HG03442 (cell line): ENCODE results near the gene WBP2NL.
"Not testable (repeated sequence)": the region's sequence is repeated elsewhere in the genome, so short reads cannot be mapped to it uniquely, and the experiment has no call there.

ENCODE experiments used
- ATAC-seq: cut with Tn5 transposase; IDR thresholded peaks from one replicate; pipeline ENCODE4 v1.9.1; 2021; ENCODE audit warnings: mild to moderate bottlenecking, moderate library complexity; ENCODE audit not compliant: unreplicated experiment

Gene WBP2NL

DNA sequence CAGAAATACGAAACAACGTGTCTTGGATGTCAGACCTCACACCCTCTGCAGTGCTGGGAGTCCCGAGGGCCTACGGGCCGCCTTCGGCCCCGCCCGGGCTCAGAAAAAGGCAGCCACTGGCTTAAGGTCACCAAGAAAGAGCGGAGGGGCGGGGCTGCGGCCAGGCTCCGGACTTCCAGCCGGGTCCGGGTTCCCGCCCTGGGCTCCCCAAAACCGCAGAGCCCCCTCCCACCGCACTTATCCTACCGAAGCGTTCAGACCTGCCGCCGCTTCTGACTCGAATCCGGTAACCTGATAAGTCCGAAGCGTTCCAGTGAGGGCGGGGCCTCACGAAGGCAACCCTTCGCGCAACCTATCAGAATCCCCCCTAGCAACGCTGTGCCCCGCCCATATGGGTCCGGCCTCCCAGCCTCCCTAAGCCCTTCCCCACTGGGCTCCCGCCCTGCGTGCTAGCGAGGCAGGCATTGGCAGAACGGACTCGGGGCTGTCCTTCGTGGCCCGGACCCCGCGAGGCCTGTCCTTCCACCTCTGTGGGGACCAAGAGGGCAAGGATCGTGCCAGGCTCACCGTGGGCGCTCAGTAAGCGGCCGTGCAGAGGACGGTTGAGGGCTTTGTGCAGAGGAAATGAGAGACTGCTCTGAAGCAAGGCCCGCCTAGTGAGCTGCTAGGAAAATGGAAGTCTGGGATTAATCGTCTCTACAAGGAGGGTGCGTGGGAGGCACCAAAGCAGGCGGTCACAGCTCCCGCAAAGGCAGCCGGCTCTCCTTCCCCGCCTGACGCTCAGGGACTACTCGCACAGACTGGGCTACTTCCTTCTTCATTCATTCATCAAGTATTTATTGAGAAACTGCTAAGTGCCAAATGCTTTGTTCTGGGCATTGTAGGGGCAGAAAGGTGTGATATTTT is 72.2 kb downstream of the WBP2NL start, which contains the start of gene NAGA:
TSS of gene NAGA (minus strand) at position 296 of the 906 bp plus-strand sequence. CDS start 515 bp downstream, outside the sequence.
- peak; percentile 81 for ATAC-seq

- ATAC-seq, result not testable (repeated sequence)
Measured at GRCh38 chr22:42071508-42071907, 72.9 kb downstream of the WBP2NL start.

- ATAC-seq, result no peak
Measured at GRCh38 chr22:42072606-42073330, 74.2 kb downstream of the WBP2NL start.

DNA sequence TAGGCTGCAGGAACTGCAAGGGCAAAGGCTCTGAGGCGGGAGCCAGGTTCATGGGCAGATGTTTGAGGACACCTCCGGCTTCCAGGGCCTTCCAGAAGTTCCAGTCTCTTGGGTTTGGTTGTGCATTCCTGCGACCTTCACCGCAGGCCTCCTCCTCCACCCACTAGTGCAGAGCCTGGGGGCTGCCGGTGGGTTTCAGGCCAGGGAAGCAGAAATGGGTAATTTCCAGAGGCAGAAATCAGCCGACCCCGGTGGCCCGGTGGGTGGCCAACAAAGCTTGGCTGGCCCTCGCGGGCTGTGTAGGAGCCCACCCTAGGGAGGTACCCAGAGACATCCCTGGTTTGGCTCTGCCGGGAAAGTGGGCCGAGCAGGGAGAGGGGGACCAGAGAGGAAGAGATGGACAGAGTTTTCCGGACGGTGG is 75.0 kb downstream of the WBP2NL start:
- ATAC-seq, result no peak

DNA sequence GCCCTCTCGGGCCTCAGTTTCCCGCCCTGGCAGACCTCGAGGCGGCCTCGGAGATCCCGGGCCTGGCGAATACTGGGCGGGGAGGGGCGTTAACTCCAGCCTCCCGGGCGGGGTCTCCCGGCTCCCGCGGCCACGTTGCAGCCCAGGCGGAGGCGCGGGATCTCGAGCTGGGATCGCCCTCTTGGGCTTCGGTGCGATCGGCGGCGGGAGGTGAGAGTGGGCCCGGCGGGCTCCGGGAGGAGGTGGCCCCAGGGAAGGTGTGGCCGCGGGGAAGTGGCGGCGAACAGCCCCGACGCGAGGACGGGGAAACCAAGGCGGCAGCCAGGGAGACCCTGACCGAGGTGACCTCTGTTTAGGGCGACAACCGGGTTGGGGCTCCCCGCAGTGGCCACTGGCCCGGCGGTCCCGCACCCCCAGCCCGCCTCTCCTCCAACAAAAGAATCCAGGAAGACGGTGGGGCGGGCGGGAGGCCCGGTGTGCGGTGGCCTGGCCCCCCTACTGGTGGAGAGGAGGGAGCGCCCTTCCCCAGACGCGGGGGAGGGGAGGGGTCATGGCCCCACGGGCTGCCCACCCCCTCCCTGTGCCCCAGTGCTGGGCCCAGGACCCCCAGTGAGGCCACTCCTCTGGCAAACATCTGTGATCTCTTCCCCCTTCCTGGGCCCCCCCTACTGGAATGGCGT is 75.7 kb downstream of the WBP2NL start, which contains the start of gene PHETA2:
TSS of gene PHETA2 (plus strand) at position 117 of the 680 bp plus-strand sequence. CDS start 3,046 bp downstream, outside the sequence.
- no peak for ATAC-seq

DNA sequence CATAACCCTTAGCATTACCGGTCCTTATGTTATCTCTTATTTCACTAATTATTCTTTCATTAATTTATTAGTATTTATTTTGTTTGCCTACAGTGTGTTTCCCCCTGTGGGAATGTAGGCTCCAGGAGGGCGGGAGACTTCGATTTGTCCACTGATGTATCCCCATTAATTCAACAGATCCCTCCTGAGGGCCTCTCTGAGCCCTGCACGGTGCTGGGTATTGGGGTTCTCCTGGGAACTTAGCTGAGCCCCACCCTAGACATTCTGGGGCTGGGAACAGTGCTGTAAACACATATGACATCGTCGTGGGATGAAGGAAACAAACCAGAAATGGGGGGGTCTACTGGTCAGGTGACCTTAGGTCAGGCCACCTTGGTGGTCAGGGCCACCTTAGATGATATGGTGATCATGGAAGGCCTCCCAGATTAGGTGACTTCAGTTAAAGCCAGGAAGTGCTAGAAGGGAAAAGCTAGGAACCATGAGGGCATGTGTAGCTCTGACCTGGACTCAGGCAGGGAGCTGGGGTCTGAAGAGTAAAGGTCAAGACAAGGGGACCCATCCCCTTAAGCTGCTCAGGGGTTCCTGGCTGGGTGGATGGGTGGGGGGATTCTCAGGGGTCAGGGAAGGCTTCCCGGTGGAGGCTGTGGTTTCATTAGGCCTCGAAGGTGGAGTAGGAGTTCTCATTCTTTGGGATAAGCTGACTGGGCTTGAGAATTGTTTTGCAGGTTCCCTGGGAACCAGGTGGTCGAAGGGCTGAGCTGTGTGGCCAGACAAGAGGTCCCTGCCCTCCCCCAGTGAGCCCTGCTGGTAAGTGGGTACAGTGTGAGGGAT is 76.5 kb downstream of the WBP2NL start:
- no peak for ATAC-seq

DNA sequence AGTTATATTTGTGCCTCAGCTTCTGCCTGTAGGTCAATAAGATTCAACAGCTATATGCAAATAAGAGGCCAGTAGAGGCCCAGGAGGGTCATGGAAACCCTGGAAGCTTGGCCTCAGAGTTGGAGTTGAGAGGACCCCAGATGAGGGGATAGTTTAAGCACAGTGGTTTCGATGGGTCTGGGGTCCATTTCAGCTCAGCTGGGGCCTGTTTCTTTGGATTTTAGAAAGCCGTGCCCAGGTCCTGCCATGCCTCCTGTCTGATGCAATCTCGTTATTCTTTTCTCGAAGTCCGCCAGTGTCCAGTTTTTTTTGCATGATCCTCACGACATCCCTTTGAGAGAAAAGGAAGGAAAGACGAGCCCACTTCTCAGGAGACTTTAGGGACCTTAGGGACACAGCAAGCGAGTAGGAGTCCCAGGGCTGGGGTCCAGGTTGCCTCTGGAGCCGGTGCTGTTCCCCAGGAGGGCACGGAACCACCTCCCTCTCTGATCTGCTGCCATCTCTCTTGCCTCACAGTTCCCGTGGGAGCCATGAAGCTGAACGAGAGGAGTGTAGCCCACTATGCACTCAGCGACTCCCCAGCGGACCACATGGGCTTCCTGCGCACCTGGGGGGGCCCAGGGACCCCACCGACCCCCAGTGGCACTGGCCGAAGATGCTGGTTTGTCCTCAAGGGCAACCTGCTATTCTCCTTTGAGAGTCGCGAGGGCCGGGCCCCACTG is 78.3 kb downstream of the WBP2NL start:
- no peak for ATAC-seq

DNA sequence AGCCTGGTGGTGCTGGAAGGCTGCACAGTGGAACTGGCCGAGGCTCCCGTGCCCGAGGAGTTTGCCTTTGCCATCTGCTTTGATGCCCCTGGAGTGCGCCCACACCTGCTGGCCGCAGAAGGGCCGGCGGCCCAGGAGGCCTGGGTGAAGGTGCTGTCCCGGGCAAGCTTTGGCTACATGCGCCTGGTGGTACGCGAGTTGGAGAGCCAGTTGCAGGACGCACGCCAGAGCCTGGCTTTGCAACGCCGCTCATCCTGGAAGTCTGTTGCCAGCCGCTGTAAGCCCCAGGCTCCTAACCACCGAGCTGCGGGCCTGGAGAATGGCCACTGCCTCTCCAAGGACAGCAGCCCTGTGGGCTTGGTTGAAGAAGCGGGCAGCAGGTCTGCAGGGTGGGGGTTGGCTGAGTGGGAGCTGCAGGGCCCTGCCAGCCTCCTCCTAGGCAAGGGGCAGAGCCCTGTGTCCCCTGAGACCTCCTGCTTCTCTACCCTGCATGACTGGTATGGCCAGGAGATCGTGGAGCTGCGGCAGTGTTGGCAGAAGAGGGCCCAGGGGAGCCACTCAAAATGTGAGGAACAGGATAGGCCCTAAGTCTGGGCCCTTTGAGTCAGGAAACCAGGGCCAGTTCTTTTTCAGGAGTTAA is 79.0 kb downstream of the WBP2NL start:
- no peak for ATAC-seq
